ENCODE results near the gene SLC1A1. TPM values are rescaled to one million over a fixed set of nuclear protein-coding genes. Genes with fewer than 3 reads are reported as not detected.

Gene SLC1A1
- total RNA-seq, 1 experiment from 2014 or later, result 2.9 TPM

DNA sequence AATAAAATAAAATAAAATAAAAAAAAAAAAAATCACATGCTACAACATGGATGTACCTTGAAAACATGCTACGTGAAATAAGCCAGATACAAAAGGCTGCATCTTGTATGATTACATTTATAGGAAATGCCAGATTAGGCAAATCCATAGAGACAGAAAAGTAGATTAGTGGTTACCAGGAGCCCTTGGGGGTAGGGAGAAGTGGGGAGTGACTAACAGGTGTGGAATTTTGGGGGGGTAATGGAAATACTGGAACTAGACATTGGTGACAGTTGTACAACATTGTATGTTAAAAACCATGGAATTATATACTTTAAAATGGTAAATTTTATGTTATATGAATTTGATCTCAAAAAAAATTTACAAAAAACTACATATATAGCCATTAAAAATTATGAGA is 47.3 kb downstream of the SLC1A1 start:
- Histone ChIP-seq H3K79me2 (ENCODE audit: low read depth) (no peaks in the 10 kb centered on the region), H2AFZ (no peak overlapping the region), H3K9me2 (ENCODE audit: insufficient read depth) (no peaks in the 10 kb centered on the region), H3K36me3 (ENCODE audit: low read depth) (no peaks in the 10 kb centered on the region), H3K4me3 (no peak overlapping the region), H3K9me3 (ENCODE audit: insufficient read depth, low read depth) (no peaks in the 10 kb centered on the region), H3F3A (ENCODE audit: insufficient read depth, low read depth) (no peaks in the 10 kb centered on the region), H4K20me1 (ENCODE audit: insufficient read depth) (no peaks in the 10 kb centered on the region), H3K4me2 (no peak overlapping the region), H3K27ac (no peak overlapping the region), H3K27me3 (ENCODE audit: insufficient read depth, low read depth) (no peaks in the 10 kb centered on the region), H3K4me1 (replicated peaks; ENCODE audit: insufficient read depth) (no peaks in the 10 kb centered on the region)
- intact Hi-C loops (cut with micrococcal nuclease; ENCODE audit: unreplicated experiment), result no loop called here
- POLR2A ChIA-PET (ENCODE audit: unreplicated experiment), result no interaction called here
- TF ChIP-seq, protein P1, sequence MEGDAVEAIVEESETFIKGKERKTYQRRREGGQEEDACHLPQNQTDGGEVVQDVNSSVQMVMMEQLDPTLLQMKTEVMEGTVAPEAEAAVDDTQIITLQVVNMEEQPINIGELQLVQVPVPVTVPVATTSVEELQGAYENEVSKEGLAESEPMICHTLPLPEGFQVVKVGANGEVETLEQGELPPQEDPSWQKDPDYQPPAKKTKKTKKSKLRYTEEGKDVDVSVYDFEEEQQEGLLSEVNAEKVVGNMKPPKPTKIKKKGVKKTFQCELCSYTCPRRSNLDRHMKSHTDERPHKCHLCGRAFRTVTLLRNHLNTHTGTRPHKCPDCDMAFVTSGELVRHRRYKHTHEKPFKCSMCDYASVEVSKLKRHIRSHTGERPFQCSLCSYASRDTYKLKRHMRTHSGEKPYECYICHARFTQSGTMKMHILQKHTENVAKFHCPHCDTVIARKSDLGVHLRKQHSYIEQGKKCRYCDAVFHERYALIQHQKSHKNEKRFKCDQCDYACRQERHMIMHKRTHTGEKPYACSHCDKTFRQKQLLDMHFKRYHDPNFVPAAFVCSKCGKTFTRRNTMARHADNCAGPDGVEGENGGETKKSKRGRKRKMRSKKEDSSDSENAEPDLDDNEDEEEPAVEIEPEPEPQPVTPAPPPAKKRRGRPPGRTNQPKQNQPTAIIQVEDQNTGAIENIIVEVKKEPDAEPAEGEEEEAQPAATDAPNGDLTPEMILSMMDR (conservative IDR thresholded peaks at IDR 0.05), result no peak
- TF ChIP-seq EZH2 (IDR thresholded peaks at IDR 0.05; ENCODE audit: low read depth), result no peak
- DNase-seq, result no peak
- CTCF ChIA-PET, result no interaction called here
- BruUV-seq (replicated peaks), result no TSS peak

DNA sequence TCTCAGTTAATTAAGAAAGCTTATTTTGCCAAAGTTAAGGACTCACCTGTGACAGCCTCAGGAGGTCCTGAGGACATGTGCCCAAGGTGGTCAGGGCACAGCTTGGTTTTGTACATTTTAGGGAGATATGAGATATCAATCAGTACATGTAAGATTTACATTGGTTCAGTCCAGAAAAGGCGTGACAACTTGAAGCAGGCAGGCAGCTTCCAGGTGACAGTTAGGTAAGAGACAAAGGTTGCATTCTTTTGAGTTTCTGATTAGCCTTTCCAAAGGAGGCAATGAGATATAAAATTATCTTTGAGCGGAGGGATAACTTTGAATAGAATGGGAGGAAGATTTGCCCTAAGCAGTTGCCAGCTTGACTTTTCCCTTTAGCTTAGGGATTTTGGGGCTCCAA is 47.8 kb downstream of the SLC1A1 start:
- no peak for DNase-seq
- Histone ChIP-seq H3K4me1 (replicated peaks; ENCODE audit: insufficient read depth) (no peaks in the 10 kb centered on the region), H3K79me2 (ENCODE audit: low read depth) (no peaks in the 10 kb centered on the region), H3K4me3 (no peak overlapping the region), H3K27me3 (ENCODE audit: insufficient read depth, low read depth) (no peaks in the 10 kb centered on the region), H3K4me2 (no peak overlapping the region), H3K9me3 (ENCODE audit: insufficient read depth, low read depth) (no peaks in the 10 kb centered on the region), H4K20me1 (ENCODE audit: insufficient read depth) (no peaks in the 10 kb centered on the region), H3K36me3 (ENCODE audit: low read depth) (no peaks in the 10 kb centered on the region), H2AFZ (no peak overlapping the region), H3F3A (ENCODE audit: insufficient read depth, low read depth) (no peaks in the 10 kb centered on the region), H3K9me2 (ENCODE audit: insufficient read depth) (no peaks in the 10 kb centered on the region), H3K27ac (no peak overlapping the region)
- no peak for TF ChIP-seq EZH2 (IDR thresholded peaks at IDR 0.05; ENCODE audit: low read depth)
- TF ChIP-seq, protein P1 (conservative IDR thresholded peaks at IDR 0.05), result no peak
- POLR2A ChIA-PET (ENCODE audit: unreplicated experiment), result no interaction called here
- intact Hi-C loops (cut with micrococcal nuclease; ENCODE audit: unreplicated experiment), result no loop called here
- BruUV-seq (replicated peaks), result no TSS peak
- CTCF ChIA-PET, result no interaction called here

DNA sequence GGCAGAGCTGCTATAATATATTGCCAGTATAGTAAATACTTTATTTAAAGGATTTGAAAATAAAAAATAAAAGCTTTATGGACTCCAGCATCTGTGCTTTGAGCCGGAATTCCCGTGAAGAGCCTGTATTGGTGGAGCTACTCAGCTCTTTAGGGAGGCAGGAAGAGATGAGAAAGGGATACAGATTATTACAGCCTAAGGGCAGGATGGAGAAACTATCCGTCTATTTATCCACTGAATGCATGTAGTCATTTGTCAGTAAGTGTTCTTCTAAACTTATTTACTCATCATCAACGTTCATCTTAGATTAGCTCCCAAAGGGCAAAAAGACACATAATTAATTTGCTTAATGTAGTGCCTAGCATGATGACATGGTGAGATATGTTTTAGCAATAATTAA is 48.4 kb downstream of the SLC1A1 start:
- Histone ChIP-seq H3K4me3 (no peak overlapping the region), H3K79me2 (ENCODE audit: low read depth) (no peaks in the 10 kb centered on the region), H3F3A (ENCODE audit: insufficient read depth, low read depth) (no peaks in the 10 kb centered on the region), H3K27ac (no peak overlapping the region), H2AFZ (no peak overlapping the region), H3K9me3 (ENCODE audit: insufficient read depth, low read depth) (no peaks in the 10 kb centered on the region), H3K36me3 (ENCODE audit: low read depth) (no peaks in the 10 kb centered on the region), H3K4me1 (replicated peaks; ENCODE audit: insufficient read depth) (no peaks in the 10 kb centered on the region), H3K9me2 (ENCODE audit: insufficient read depth) (no peaks in the 10 kb centered on the region), H3K4me2 (no peak overlapping the region), H3K27me3 (ENCODE audit: insufficient read depth, low read depth) (no peaks in the 10 kb centered on the region), H4K20me1 (ENCODE audit: insufficient read depth) (no peaks in the 10 kb centered on the region)
- POLR2A ChIA-PET (ENCODE audit: unreplicated experiment), result no interaction called here
- CTCF ChIA-PET, result no interaction called here
- BruUV-seq (replicated peaks), result no TSS peak
- DNase-seq, result no peak
- TF ChIP-seq, protein P1 (conservative IDR thresholded peaks at IDR 0.05), result no peak
- no peak for TF ChIP-seq EZH2 (IDR thresholded peaks at IDR 0.05; ENCODE audit: low read depth)
- intact Hi-C loops (cut with micrococcal nuclease; ENCODE audit: unreplicated experiment), result no loop called here
